ENCODE results near the gene RASSF3.
"Not testable (repeated sequence)": the region's sequence is repeated elsewhere in the genome, so short reads cannot be mapped to it uniquely, and the experiment has no call there.

Gene RASSF3

DNA sequence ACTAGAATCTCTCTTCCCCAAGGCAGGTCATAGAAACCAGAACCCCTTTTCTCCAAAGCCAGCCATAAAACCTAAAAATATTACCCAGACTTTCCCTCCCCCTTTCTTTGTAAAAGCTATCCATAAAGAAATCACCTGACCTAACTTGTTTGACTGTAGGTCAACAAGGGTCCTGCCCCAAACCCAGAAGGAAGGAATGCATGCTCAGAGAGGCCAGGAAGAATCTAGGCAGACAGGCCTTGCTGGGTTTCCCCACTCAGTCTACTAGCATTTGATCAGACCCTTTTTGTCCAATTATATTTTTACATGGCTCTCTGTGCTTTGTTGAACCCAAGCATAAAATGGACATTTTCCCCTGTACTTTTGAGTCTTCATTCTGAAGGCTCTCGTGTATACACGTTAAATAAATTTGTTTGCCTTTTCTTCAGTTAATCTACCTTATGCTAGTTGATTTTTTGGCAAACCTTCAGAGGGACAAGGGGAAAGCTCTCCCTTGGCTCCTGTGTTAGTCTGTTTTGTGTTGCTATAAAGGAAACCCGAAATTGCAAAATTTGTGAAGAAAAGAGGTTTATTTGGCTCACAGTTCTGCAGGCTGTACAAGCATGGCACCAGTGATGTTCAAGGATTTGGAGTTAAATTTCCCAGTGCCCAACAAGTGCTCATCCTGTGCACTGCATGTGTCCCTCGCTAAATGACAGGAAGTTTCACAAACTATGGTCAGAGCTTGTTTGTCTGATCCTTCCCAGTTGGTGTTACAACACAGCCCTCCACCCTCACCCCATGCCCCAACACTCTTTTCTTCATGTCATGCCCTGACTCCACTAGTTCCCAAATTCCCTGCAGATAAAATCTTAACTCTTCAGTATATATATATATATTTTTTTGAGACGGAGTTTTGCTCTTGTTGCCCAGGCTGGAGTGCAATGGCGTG lies 14.2 kb upstream of the RASSF3 start:
- DNase-seq (ENCODE audit: low read depth in 2 of 2): no peak

DNA sequence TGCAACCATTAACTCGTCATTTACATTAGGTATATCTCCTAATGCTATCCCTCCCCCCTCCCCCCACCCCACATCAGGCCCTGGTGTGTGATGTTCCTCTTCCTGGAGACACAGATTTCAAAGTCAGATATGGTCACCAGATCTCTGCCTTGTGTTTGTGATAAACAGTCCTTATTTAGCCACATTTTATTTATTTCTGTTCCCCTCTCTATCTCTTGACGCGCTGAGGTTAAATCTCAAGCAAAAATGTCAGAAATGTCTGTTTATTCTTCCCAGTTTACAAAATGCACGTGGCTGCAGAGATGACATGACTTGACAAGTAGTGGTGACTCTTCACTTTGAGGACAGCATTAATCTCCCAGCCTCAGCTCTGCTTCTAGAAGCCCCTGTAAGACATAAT lies 11.5 kb upstream of the RASSF3 start:
- no peak for DNase-seq (ENCODE audit: low read depth in 2 of 2)

- no peak for DNase-seq (ENCODE audit: low read depth in 2 of 2)
These were observed 10.1 kb upstream of the RASSF3 start for GRCh38 chr12:64600164-64600561.

- no peak for DNase-seq (ENCODE audit: low read depth in 2 of 2)
These were observed 7.0 kb upstream of the RASSF3 start for GRCh38 chr12:64603183-64603841.

- DNase-seq (ENCODE audit: low read depth in 2 of 2): no peak
These were observed 1.3 kb upstream of the RASSF3 start for GRCh38 chr12:64608901-64609535.

- DNase-seq (ENCODE audit: low read depth in 2 of 2): no peak
These were observed 688 bp upstream of the RASSF3 start for GRCh38 chr12:64609536-64610078.

- no peak for DNase-seq (ENCODE audit: low read depth in 2 of 2)
These were observed 505 bp downstream of the RASSF3 start for GRCh38 chr12:64610660-64611340.

- DNase-seq (ENCODE audit: low read depth in 2 of 2): no peak
These were observed 1.3 kb downstream of the RASSF3 start for GRCh38 chr12:64611341-64612284.

DNA sequence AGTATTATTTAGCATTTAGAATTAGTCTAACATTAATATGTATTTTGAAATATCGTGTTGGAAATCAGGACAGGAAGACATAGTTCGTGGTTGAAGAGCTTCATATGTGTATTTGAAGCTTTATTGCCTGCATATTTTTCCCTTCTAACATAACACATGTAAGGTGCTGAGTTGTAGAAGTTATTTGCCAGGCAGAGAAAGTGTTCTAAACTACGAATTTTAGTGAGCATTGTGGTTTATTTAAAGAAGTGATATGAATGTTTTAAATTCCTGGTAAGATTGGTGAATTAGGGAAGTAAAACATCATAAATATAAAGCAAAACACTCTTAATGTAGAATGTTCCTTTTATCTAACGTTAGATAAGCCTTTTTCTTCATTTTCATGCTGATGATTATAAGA lies 2.5 kb downstream of the RASSF3 start:
- DNase-seq (ENCODE audit: low read depth in 2 of 2): no peak

DNA sequence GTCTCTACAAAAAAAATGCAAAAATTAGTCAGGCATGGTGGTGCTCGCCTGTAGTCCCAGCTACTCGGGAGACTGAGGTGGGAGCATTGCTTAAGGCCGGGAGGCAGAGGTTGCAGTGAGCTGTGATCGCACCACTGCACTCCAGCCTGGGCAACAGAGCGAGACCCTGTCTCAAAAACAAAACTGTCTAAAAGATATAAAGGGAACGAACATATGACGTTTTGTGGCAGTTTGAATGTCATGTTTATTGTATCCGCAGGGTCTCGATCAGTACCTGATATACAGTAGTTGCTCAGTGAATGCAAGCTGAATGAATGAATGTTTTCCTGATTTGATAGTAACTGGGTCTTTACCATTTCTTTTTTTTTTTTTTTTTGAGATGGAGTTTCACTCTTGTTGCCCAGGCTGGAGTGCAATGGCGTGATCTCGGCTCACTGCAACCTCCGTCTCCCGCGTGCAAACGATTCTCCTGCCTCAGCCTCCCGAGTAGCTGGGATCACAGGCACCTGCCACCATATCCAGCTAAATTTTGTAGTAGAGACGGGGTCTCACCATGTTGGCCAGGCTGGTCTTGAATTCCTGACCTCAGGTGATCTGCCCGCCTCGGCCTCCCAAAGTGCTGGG lies 3.6 kb downstream of the RASSF3 start:
- DNase-seq (ENCODE audit: low read depth in 2 of 2): not testable (repeated sequence)

GRCh38 chr12:64616201-64616600 lies 5.9 kb downstream of the RASSF3 start:
- no peak for DNase-seq (ENCODE audit: low read depth in 2 of 2)

GRCh38 chr12:64618953-64619590 lies 8.8 kb downstream of the RASSF3 start:
- peak in 1 of 2 experiments; percentile 44 for DNase-seq (ENCODE audit: low read depth in 2 of 2)

DNA sequence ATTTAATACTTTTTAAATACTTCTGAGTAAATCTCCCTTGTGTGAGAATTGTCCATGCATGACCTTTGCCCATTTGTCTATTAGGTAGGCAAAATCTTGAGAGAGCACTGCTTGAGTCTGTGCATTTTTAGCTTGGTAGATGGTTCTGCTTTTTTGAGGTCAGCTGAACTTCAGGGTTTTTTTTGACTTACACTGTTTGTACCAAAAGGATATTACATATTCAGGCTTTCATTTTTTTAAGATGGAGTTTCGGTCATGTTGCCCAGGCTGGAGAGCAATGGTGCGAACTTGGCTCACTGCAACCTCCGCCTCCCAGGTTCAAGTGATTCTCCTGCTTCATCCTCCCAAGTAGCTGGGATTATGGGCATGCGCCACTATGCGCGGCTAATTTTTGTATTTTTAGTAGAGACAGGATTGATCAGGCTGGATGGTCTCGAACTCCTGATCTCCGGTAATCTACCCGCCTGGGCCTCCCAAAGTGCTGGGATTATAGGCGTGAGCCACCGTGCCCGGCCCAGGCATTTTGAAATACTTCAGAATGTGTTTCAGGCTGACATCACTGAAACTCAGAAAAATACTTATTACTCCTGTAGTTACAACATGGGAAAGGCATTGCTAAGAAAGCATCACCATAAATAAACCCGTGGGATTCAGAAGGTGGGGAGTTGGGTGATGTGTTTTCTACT lies 11.1 kb downstream of the RASSF3 start:
- no peak for DNase-seq (ENCODE audit: low read depth in 2 of 2)

- no peak for DNase-seq (ENCODE audit: low read depth in 2 of 2)
These were observed 13.7 kb downstream of the RASSF3 start for GRCh38 chr12:64624035-64624434.

GRCh38 chr12:64625243-64626077 lies 15.2 kb downstream of the RASSF3 start:
- peak in 1 of 2 experiments; percentile 64 for DNase-seq (ENCODE audit: low read depth in 2 of 2)

DNA sequence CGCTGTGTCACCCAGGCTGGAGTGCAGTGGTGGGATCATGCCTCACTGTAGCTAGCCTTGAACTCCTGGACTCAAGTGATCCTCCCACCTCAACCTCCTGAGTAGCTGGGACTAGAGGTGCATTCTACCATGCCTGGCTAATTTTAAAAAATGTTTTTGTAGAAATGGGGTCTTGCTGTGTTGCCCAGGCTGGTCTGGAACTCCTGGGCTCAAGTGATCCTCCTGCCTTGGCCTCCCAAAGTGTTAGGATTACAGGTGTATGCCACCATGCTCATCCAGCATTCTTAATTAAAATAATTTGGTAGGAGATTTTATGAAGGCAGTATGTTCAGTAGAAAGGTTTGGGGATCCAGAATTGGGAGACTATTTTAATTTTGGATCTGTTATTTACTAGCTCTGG lies 16.3 kb downstream of the RASSF3 start:
- DNase-seq (ENCODE audit: low read depth in 2 of 2): not testable (repeated sequence)

DNA sequence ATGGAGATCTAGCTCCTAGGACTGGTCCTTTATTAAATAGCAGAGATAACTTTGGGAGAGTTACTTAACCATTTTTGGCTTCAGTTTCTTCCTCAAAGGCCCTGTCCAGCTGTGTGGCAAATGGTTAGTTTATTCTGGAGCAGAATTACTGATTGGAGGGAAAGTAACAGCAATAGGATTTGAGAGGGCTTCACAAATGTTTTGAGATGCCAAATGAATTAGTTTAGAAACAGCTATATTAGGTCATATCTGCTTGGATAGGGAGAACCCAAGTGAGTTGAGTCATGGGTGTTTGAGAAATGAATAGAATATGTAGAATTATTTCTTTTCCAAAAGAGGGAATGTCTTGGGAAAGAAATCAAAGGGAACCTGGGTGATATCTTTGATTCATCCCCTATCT lies 17.5 kb downstream of the RASSF3 start:
- DNase-seq (ENCODE audit: low read depth in 2 of 2): peak in 1 of 2 experiments; percentile 59

DNA sequence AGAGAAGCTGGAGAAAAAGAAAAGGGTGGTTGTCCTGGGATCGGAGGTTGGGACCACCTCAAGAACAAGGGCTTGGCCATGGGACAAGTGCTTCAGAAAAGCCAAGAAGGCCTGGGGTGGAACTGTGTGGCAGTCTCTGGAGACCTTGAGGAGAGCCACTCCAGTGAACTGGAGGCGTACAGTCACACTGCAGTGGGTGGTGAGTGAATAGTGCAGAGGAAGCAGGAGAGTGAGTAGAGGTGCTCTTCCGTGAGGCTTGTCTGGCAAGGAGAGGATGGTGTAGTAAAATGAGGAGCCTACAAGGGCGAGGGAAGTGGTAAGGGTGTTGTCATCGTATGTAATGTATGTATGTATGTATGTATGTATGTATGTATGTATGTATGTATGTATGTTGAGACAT lies 20.9 kb downstream of the RASSF3 start:
- DNase-seq (ENCODE audit: low read depth in 2 of 2): no peak
